Urothelium cell line (cell line): Measurements from ENCODE around the gene TMPRSS5.

Experiments
- DNase-seq: peaks from one replicate; pipeline ENCODE4 v3.0.0; 2011; ENCODE audit warnings: low spot score, mixed read lengths
- FAIRE-seq: peaks from 2 replicates; lab custom pipeline; 2011; peaks lifted over from hg19 to GRCh38; lab: Jason Lieb, UNC

TMPRSS5 gene

DNA sequence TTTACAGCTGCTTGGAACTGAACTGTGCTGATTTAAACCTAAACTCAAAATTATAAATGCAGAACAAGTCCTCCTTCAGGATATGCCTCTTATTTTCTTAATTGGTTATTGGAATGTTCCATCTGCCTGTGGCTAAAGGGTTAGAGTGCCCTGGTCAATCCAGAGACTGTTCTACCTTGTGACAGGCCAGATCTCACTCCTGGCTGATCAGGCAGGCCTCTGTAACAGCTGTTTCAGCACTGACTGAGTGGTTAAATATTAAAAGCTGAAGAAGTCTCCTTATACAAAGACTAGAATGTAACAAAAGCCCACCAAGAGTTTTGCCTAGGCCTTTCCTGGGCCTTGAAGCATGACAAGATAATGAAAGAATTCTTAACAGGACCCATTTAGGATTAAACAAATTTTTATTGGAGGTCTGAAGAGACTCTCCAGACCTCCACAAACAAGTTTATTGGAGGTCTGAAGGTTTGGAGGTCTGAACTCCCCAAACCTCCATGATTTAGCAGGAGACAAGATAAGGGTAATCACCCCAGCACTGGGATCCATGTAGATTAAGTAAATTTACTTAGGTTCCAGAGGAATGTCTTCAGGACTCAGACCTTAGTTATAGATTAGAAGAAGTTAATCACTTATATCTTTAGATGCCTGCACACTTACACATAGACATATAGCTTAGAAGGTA, 35.8 kb downstream of the TMPRSS5 start:
- FAIRE-seq (no peak), DNase-seq (no peak)

DNA sequence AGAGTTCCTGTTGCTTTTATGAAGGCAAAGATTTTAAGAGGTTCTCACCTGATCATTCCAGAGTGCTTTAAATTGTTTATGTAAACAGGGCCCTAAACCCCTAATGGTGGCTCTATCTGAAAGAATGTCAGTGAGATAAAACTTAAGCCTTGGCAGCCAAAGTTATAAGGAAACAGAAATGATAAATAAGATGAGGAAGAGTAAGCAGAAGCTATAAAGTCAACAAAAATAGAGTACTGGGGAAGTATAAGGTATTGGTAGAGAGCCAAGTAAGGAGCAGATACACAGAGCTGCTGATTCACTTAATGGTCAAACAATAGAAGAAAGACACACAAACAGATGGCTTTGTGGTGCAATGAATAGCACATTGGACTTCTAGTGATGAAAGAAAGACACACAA, 37.9 kb downstream of the TMPRSS5 start:
- no peak for DNase-seq
- FAIRE-seq = no peak

DNA sequence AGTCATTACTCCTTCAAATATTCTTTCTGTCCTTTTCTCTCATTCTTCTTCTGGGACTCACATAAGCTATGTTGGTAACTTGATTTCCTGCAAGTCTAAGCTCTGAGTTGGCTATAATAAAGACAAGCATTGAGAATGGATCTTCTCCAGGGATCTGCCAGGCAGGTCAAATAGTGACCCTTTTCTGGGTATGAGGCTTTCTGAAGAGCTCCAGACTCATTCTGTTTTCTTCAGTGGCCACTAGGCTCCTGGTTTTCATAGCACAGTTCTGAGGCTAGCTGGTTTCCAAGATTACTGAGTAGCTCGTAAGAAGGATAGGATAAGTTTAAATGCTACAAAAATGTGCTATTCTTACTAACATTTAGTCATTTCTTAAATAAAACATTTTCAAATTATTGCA, 38.3 kb downstream of the TMPRSS5 start:
- FAIRE-seq (no peak), DNase-seq (no peak)

DNA sequence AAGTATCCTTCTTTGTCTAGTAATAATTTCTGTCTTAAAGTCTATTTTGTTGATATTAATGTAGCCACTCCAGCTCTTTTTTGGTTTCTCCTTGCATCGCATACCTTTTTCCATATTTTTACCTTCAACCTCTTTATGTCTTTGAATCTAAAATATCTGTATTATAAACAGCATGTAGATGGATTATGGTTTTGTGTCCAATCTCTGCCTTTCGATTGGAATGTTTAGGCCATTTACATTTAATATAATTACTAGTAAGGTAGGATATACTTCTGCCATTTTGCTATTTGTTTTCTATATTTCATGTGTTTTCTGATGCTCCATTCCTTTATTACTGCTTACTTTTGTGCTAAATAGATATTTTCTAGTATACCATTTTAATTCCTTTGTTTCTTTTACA, 39.5 kb downstream of the TMPRSS5 start:
- FAIRE-seq (no peak), DNase-seq (no peak)

DNA sequence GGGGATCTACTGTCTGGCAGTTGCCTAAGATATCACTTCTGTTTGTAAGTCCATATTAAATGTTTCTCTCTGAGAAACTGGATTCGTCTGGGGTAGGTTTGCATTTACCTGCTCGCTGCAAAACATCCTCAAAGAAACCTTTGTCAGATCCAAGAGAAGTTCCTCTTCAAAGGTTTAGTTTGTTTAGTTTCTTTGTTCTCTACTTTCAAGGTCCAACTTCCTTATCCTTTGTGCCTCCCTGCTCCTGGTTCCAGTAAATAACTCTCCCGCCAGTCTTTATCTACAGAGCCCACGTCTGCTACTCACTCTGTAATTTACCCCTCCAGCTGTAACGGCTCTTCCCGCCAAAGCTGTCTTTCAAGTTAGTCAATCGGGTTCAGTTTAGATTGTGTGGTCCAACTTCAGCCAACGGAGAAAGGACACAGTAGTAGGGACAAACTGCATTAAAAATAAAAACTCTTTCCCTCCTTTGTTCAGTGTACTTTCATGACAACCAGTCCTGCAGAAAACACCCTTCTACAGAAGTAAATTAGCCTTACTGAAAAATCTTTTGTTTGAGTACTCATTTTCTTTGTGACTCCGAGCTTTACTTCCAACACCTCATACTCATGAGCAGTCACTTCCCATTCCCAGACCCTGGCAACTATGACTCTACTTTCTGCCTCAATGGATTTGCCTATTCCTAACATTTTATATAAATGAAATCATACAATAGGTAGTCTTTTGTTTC, 41.0 kb downstream of the TMPRSS5 start:
- FAIRE-seq (no peak), DNase-seq (no peak)

DNA sequence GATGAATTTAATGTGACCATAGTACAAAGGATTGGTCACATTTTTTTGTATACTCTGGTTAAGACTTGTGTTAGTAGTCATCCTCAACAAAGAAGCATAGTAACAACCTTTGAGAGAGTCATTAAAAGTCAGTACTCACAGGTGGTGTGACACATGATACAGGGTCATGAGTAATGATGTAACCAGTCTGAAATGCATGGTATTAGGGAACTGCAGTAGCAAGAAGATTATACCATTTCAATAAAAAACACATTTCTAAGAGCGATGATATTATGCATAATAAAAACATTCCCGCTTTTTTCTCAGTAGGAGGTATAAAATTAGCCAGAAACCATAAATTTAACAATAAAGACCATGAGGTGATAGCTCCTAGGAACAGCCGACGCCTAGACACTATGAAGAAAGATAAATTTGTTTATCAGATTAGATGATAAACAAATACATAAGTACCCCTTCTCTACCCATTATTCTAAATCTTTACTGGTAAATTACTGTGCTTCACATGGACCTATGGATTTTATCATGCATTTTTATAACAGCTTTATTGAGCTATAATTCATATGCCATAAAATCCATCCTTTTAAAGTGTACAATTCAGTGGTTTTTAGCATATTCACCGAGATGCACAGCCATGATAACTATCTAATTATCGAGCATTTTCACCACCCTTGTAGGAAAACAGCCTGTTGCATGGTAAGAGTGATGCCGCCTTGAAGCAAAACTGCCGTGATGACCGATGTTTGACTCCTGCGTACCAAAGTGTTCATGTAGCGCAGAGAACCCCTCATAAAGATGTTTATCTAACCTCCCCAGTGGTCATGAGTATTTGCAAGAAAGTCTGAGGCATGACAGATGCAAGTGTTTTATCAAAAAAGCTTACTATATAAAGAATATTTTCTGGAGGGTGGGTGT, 41.8 kb downstream of the TMPRSS5 start:
- DNase-seq = peak; percentile 81
- FAIRE-seq = peak; percentile 83

DNA sequence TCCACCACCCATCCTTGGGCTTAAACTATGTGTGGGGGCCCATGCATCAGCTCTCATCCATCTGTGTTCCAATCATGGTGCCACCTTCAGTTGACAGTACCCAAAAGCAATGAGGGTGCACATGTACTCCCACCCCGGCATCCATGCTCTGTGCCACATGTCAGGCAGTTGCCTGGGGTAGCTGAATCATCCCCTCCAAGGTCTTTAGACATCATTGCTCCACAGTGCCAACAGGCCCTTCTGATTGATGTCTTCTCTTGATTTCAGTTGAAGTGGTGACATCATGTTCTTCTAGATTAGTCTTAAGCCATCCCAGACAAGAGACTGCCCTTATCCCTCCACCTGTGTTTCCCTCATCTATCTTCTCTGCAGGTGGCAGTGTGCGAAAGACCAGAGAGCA, 42.5 kb downstream of the TMPRSS5 start:
- FAIRE-seq = peak; percentile 97

DNA sequence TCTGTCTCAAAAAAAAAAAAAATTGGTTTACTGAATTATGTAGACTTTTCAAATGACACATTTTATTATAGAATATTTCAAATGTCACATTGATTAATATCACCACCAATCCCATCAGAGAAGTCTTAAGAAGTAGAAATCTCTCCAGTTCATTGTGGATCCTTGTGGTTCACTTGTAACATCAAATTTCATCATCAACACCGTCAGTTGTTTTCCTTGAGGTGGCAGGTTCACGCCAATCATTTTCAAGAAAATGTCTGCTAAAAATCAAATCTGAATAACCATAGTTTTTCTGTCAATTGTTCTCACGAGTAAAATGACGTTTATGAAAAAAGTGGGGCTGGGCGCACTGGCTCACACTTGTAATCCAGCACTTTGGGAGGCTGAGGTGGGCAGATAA, 50.3 kb downstream of the TMPRSS5 start:
- DNase-seq (no peak), FAIRE-seq (no peak)

More for the DNA sequence above, 42.5 kb downstream of the TMPRSS5 start:
- DNase-seq = peak; percentile 70

DNA sequence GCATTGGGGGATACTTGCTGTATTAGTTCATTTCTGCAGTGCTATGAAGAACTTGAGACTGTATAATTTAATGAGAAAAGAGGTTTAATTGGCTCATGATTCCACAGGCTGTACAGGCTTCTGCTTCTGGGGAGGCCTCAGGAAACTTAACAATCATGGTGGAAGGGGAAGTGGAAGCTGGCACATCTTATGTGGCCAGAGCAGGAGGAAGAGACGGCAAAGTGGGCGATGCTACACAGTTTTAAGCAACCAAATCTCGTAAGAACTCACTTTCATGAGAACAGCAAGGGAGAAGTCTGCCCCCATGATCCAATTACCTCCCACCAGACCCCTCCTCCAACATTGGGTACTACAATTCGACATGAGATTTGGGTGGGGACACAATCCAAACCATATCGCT, 55.1 kb downstream of the TMPRSS5 start:
- no peak for DNase-seq
- no peak for FAIRE-seq

DNA sequence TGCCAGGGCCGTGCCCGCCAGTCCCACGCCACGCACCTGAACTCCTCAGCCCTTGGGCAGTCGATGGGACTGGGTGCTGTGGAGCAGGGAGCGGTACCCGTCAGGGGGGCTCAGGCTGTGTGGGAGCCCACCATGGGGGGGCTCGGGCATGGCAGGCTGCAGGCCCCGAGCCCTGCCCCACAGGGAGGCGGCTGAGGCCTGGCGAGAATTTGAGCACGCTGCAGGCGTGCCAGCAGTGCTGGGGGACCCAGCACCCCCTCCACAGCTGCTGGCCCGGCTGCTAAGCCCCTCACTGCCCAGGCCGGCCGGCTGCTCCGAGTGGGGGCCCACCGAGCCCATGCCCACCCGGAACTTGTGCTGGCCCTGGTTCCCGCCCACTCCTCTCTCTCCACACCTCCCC, 56.8 kb downstream of the TMPRSS5 start:
- DNase-seq (no peak), FAIRE-seq (no peak)

DNA sequence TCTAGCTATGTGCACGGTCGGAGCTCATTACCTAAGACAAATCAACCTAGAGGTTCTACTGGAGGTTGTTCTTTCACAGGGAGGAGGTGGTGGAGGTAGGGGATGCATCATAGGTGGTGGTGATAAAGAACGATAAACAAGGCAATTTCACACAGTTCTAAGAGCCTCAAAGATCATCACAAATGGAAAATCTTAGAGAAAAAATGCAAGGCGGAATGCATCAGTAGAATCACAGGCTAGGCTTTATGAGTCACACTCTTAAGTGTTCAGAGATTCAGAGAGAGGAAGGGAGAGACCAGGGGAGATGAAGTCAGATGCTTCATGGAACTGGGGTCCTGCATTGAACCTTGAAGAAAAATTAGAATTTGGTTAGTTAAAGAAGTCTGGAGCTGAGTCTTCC, 58.3 kb downstream of the TMPRSS5 start:
- DNase-seq (no peak), FAIRE-seq (no peak)

DNA sequence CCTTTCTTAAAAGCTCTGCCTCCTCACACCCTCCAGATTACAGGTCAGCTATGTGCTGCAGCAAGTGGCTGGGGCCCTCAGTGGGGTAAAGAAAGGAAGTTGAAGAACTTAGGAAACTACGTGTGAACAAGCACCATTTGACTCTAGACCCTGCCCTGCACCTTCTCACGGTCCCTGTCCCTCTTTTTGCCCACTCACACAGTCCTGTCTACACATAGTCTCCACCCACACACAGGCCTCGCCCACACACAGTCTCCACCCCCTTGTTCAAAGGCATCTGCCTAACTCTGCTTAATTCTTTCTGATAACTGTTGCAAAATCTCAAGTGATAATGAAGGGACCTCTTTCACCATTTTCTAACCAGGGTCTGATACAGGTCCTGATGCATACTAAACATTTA, 59.0 kb downstream of the TMPRSS5 start:
- FAIRE-seq (no peak), DNase-seq (no peak)

DNA sequence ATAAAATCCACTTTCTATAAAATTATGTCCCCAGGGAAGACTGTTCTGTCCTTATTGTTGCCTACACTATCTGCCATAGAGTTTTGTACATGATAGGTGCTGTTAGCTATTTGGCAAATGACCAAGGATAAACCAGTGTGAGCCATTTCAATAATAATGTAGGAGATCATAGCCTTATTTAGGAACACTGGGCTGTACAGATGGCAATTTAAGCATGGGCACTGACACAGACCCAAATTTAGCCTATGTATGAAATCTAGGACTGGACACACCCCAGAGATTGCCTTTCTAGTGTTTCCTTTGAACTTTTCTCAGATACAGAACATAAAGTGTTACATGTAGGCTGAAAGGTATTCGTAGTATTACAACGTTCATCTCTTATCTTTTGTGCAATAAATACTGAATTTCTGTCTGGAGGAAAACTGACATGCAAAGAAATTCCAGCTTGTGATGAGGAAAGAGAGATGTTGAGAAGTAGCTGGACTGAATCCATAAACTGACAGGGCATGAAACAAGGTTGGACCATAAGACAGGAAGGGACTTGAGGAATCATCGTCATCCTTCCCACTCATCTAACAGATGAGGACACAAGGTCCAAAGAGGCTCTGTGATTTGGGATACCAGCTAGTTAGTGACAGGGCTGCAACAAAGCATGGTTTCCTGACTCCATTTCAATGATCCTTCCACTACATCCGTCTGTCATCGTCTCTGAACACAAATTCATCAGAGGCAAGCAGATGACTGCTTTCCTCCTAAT, 60.3 kb downstream of the TMPRSS5 start:
- DNase-seq (no peak), FAIRE-seq (peak; percentile 59)

DNA sequence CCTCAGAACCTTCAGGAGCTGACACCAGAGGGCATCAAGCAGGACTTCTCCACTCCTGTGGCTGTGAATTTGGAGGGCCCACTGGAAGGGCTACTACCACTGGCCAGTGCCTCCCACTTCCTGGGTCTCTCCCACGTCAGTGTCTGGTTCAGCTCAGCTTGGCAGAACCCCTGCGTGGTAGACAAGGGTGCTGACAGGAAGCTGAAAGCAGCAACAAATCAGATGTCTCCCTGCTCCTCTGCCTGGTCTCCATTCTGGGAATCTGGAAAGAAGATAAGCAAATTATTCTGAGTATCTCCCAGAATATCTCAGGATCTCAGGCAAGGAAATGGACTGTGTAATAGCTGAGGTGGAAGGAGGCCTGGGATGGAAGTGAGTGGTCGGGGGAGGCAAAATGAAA, 61.5 kb downstream of the TMPRSS5 start:
- FAIRE-seq (no peak), DNase-seq (no peak)

DNA sequence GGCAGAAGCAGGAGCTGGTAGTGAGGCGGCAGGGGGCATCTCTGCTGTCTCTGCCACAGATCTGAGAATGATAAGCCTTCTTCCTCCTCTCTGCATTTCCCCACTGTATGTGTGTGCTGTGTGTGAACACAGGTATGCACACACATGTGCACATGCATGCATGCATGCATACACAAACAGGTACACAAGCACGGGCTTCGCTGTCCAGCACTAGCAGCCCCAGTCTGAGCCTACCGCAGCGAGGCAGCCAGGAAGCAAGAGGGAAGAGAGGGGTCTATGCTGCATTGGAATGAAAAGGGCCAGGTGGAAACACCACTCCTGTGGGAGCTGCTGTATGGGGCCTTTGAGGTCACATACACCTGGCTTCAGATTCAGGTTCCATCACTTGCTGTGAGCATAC, 62.4 kb downstream of the TMPRSS5 start:
- FAIRE-seq (peak; percentile 83), DNase-seq (no peak)

DNA sequence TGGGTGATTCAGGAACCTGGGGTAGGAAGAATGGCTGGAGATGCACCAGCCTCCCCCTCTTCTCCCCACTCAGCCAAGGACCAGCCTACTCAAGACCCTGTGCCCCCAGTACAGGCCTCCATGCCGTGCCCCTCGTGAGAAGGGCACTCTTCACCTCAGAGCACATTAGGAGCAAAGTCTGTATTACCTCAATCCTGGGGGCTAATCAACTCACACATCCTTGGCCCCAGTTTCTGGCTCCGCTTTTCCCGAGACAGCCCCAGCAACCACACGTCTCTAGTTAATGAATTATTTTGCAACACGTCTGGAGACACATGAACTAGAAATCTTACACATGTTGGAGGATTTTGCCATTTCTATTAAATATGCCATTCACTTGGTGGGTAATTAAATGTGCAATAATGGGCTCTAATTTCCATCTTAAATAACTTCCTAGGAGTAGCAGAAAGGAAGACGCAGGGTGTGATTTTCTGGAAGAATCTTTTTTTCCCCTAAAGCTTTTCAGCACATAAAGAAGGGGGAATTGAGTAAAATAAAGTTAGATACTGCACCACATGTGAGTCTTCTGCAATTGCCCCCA, 63.0 kb downstream of the TMPRSS5 start:
- DNase-seq (no peak), FAIRE-seq (no peak)

DNA sequence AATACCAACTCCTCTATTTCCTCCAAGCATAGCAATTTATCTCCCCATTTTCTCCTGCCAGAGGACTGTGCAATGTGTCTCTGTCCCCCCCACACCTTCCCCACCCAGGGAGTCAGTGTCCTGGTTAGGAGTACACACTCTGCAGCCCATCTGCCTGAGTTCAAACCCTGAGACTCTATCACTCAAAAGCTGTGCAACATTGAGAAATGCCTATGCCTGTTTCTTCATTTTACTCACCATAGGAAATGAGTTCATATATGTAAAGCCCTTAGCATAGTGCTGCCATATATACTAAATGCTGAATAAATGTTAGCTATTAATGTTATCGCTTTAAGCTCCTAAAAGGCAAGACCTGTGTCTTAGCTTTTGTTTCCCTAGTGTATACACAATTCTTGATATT, 64.0 kb downstream of the TMPRSS5 start:
- FAIRE-seq (no peak), DNase-seq (no peak)

DNA sequence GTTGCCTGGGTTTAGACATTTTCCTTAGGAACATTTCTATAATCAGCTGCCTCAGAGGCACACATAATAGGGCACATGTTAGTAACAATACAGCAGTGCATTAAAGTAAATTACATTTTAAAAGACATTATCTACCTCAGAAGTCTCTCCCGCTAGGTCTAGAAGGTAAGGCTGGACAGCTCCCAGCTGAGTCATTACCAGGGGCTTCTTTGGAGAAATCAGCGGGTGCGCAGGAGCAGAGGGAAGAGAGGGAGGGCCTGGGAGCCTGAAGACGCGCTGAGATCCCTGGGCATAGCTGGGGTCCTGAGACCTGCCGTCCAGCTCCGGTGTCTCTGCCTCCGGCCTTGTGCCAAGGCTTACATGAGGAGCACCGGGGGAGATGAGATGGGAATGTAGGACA, 67.7 kb downstream of the TMPRSS5 start:
- FAIRE-seq (peak; percentile 52), DNase-seq (no peak)

DNA sequence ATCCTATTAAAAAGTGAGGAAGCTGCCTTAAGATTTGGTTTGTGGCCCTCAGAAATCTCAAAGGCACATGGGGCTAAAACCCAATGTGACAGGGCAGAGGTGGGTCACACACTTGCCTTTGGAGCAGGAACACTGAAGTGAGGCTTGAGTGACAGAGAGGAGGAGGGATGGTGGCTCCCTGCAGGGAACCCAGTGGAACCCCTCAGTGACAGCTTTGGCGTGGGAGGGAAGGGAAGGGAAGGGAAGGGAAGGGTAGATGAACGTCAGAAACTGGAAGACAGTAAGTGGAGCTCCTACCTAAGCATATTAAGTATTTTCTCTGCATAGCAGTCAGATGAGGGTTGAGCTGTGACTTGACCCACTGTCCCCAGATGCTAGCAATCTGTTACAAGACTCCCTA, 68.5 kb downstream of the TMPRSS5 start:
- no peak for FAIRE-seq
- no peak for DNase-seq
